Gastrocnemius medialis (tissue), 4 donors: ENCODE measurements around the gene C14orf39. TPM values are rescaled to one million over a fixed set of nuclear protein-coding genes. Genes with fewer than 3 reads are reported as not detected.

Experiments used
- ATAC-seq, 2 donors: fragments of 150-250 bp; one replicate each; pipeline ENCODE4 v1.9.1; 2016
- DNase-seq, 2 donors: peaks; one replicate each; pipeline ENCODE4 v3.0.0-alpha.2; 2019
- H3K27ac ChIP-seq, 4 donors: fragments of 200-600 bp; sonication (generic); 1 replicate in 1 of 4; 2 replicates in 3 of 4; pipeline ENCODE4 v1.5.1; 2016 to 2018; ENCODE audit warnings: mild to moderate bottlenecking in 2 of 4, moderate library complexity in 1 of 4
- H3K27me3 ChIP-seq, 3 donors: fragments of 200-600 bp; sonication (generic) in 2 of 3; 1 replicate in 1 of 3; 2 replicates in 2 of 3; pipeline versions ENCODE4 v1.5.1 to v1.6.0; 2016 to 2019; ENCODE audit warnings: mild to moderate bottlenecking in 1 of 3, moderate library complexity in 1 of 3
- H3K36me3 ChIP-seq, 2 donors: fragments of 200-600 bp; sonication (generic) in 1 of 2; one replicate each; pipeline ENCODE4 v1.5.1; 2017 to 2018
- H3K4me1 ChIP-seq, 2 donors: fragments of 200-600 bp; sonication (generic) in 1 of 2; one replicate each; pipeline ENCODE4 v1.5.1; 2016 to 2017; ENCODE audit warnings: mild to moderate bottlenecking in 2 of 2
- H3K4me3 ChIP-seq, 4 donors: fragments of 200-600 bp; sonication (generic) in 3 of 4; 1 replicate in 1 of 4; 2 replicates in 3 of 4; pipeline ENCODE4 v1.5.1; 2016 to 2019; ENCODE audit warnings: mild to moderate bottlenecking in 2 of 4
- H3K9me3 ChIP-seq, 3 donors: fragments of 200-600 bp; sonication (generic) in 2 of 3; 1 replicate in 1 of 3; 2 replicates in 2 of 3; pipeline ENCODE4 v1.5.1; 2016 to 2019
- POLR2A ChIP-seq, 2 donors: fragments of 450-650 bp; IDR thresholded peaks; one replicate each; pipeline ENCODE4 v1.6.1; 2017; ENCODE audit warnings: antibody characterized with exemption in 2 of 2, mild to moderate bottlenecking in 2 of 2, moderate library complexity in 2 of 2
- in situ Hi-C, 4 donors: fragments of 200-750 bp; cut with MboI; loops; one replicate each; pipeline versions ENCODE4 v1.15.0 to v1.8.0; 2017; ENCODE audit warnings: low sequenced_read_pairs in 4 of 4
- intact Hi-C: fragments of 100-400 bp; cut with DNase I; formaldehyde crosslinking; loops from one replicate; pipeline ENCODE4 v1.15.1; 2023; ENCODE audit warnings: low total_unique reads
- total RNA-seq, 4 donors: library from RNA; depleted of rRNA; stranded (reverse); fragments of >200 nt; gene quantifications; one replicate each; pipeline versions ENCODE4 v1.1.0 to v1.2.3, GENCODE V29; 2016
- TF ChIP-seq, protein P1 (sequence below), 5 experiments: fragments of 450-650 bp in 3 of 5; fragments of 200-600 bp in 2 of 5; sonication (generic) in 2 of 5; IDR thresholded peaks in 4 of 5; conservative IDR thresholded peaks in 1 of 5; 1 replicate in 4 of 5; 2 replicates in 1 of 5; pipeline ENCODE4 v1.5.1; 2016 to 2019; ENCODE audit warnings: antibody characterized with exemption in 5 of 5, mild to moderate bottlenecking in 3 of 5, moderate library complexity in 3 of 5

The C14orf39 gene, protein sequence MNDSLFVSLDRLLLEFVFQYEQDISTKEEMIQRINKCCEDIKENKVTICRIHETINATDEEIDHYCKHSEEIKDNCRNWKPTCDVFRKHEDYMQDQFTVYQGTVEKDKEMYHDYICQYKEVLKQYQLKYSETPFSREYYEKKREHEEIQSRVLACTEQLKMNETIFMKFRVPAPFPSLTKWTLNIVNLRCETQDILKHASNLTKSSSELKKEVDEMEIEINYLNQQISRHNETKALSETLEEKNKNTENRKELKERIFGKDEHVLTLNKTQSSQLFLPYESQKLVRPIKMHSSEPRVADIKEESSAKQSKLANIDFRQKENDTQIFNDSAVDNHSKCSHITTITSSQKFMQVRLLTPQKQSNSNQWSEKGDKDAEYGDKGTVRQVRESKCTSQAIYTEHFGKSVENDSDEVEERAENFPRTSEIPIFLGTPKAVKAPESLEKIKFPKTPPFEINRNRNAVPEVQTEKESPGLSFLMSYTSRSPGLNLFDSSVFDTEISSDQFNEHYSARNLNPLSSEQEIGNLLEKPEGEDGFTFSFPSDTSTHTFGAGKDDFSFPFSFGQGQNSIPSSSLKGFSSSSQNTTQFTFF
- 1 to 10 TPM; 1.1 to 3.3 (median 2.4) TPM for total RNA-seq

DNA sequence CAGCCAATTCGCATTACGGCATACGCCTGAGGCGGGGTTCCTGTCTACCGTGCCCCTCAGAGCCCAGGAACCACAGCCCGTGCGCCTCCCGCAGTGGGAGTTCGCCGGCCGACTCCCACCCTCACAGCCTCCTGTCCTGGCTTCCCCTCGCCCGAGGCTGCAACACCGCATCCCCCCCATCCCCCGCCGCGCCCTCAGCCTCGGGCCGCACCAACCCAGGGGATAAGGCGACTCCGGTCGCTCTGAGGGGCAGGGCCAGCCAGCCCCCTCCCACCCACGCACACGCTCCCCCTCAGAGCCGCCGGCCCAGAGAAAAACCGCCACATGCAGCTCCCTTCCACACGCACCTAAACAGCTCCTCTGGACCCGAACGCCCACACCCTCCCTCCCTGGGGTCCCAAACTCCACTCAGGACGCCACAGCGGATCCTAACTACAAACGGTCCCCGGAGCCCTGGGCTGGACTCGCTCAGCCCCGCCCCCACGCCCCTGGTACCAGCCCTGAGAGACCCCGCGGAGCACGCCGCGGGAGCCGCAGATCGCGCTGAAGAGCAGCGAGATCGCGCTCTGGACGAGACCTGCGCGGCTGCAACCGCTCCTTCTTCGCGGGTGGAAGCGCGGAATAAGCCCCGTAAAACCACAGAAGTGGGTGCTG is at the start of gene C14orf39:
Gene C14orf39 (minus strand): TSS at position 466 of the 654 bp plus-strand sequence. CDS start 985 bp downstream, outside the sequence.
- TF ChIP-seq POLR2A (IDR thresholded peaks at IDR 0.05) = no peak
- TF ChIP-seq, protein P1, sequence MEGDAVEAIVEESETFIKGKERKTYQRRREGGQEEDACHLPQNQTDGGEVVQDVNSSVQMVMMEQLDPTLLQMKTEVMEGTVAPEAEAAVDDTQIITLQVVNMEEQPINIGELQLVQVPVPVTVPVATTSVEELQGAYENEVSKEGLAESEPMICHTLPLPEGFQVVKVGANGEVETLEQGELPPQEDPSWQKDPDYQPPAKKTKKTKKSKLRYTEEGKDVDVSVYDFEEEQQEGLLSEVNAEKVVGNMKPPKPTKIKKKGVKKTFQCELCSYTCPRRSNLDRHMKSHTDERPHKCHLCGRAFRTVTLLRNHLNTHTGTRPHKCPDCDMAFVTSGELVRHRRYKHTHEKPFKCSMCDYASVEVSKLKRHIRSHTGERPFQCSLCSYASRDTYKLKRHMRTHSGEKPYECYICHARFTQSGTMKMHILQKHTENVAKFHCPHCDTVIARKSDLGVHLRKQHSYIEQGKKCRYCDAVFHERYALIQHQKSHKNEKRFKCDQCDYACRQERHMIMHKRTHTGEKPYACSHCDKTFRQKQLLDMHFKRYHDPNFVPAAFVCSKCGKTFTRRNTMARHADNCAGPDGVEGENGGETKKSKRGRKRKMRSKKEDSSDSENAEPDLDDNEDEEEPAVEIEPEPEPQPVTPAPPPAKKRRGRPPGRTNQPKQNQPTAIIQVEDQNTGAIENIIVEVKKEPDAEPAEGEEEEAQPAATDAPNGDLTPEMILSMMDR (IDR thresholded peaks at IDR 0.05 in 4 of 5, conservative IDR thresholded peaks at IDR 0.05 in 1 of 5) = no peak
- no peaks in the 10 kb centered on the region for H3K36me3 ChIP-seq
- ATAC-seq = peak; percentile 75
- H3K27ac ChIP-seq = no peak within 1 kb of the TSS
- no peaks in the 10 kb centered on the region for H3K9me3 ChIP-seq
- peak within 1 kb of the TSS; percentile 54 to 63 (median 58) for H3K4me3 ChIP-seq
- peaks cover 7 to 10% of the 10 kb centered on the region in 2 donors for H3K4me1 ChIP-seq
- DNase-seq = no peak
- in situ Hi-C loops = no loop called here
- H3K27me3 ChIP-seq = peaks cover 0 to 7% (median 0%) of the 10 kb centered on the region in 3 donors
- intact Hi-C loops = no loop called here

DNA sequence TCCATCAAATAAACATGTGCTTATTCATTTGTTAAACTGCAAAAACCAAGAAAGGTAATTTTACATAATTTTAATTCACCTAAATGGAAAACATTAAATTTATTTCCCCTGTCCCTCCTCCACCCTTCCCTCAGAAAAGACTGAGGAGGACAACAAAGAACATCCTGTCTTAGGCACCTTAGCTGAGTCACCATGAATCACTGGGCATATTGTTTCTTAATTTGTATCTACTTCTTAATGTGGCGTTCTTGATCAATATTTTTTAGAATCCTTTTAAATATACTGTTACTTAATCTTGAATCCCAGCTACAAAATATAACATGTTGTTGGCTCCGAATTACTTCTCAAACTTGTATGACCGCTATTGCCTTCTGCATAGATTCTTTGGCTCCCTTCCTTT is 46.6 kb upstream of the C14orf39 start:
- ATAC-seq = no peak
- DNase-seq = no peak
- no peaks in the 10 kb centered on the region for H3K9me3 ChIP-seq
- intact Hi-C loops = no loop called here
- in situ Hi-C loops = no loop called here
- no peaks in the 10 kb centered on the region for H3K27me3 ChIP-seq
- H3K36me3 ChIP-seq = no peaks in the 10 kb centered on the region
- H3K27ac ChIP-seq = no peak overlapping the region
- no peaks in the 10 kb centered on the region for H3K4me1 ChIP-seq
- no peak for TF ChIP-seq POLR2A (IDR thresholded peaks at IDR 0.05)
- TF ChIP-seq, protein P1 (IDR thresholded peaks at IDR 0.05 in 4 of 5, conservative IDR thresholded peaks at IDR 0.05 in 1 of 5) = no peak
- no peak overlapping the region for H3K4me3 ChIP-seq

DNA sequence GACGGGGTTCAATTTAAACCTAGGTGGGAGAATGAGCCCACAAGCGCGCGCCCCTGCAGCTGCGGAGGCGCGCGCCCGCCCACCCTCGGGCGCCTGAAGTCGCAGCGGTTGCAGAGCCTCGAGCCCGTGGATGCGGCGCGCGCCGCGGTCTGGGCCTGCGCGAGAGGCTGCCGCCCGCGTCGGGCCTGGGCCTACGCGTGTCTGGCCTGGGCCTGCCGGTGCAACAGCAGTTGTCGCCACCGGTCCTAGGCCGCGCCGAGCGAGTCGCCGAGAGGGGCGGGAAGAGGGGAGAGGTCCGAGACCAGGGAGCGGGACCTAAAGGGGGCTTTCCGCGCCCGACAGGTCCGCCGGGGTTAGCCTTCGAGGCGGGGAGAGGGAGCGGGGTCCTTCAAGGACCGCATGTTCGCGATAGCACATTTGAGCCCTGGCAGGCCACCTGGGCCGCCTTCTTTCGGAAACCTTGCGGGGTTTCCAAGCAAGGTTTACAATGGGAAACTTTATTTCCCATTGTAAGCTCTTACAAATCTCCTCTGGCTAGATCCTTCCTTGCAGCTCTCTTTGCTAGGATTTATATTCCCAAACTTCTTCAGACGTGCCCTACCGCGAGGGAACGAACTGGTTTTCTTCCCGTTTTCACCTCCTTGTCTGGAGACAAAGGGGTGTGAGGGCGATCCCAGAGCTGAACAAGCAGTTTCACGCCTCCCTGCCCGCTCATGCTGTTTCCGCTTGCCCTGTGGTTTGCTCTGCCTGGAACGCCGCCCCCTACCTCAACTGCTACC is 29.8 kb upstream of the C14orf39 start:
- intact Hi-C loops (no loop called here), in situ Hi-C loops (no loop called here)
- ATAC-seq = peak in 1 of 2 donors; percentile 6
- DNase-seq = no peak
- no peak for TF ChIP-seq POLR2A (IDR thresholded peaks at IDR 0.05)
- TF ChIP-seq, protein P1 (IDR thresholded peaks at IDR 0.05 in 4 of 5, conservative IDR thresholded peaks at IDR 0.05 in 1 of 5) = no peak
- H3K27me3 ChIP-seq = peaks cover 6 to 48% (median 10%) of the 10 kb centered on the region in 3 donors
- H3K4me3 ChIP-seq = peak overlapping the region; percentile 60 to 71 (median 66)
- H3K4me1 ChIP-seq = peaks cover 0 to 3% of the 10 kb centered on the region in 2 donors
- H3K27ac ChIP-seq = peak overlapping the region in 3 of 4 donors; percentile 37 to 65 (median 62)
- no peaks in the 10 kb centered on the region for H3K36me3 ChIP-seq
- H3K9me3 ChIP-seq = no peaks in the 10 kb centered on the region

DNA sequence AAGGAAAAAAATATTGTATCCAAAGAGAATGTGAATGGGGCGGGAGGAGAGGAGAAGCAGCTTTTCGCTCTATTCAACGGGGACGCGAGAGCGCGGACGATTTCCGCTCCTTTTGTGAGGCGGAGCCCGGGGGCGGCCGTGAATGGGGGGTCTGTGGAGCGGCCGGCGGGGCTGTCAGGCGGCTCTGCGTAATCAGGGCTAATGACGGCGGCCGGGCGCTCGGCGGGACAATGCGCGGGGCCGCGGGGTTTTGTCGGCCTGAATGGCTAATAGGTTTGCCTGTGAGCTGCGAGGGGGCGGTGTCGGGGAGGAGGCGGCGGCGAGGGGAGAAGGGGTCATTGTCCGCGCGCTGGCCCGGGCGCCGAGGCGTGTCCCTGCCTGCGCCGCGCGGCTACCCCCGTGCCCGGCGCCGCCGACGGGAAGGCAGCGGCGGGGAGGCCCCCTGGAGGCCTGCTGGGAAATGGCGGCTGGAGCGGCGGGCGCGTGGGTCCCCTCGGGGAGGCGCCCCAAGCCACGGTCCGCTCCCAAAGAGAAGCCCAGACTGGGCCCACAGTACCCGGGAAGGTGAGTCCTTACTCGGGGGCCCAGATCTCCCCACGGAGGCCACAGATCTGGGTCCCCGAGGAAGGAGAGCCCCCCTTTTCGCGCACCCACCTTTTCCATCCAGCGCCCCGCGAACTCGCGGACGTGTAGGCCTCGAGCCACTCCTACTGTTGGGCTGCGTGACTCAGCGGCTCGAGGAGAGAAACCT is 29.1 kb upstream of the C14orf39 start:
- Histone ChIP-seq H3K27me3 (peaks cover 14 to 56% (median 14%) of the 10 kb centered on the region in 3 donors), H3K4me3 (peak overlapping the region; percentile 60 to 71 (median 66)), H3K27ac (peak overlapping the region; percentile 59 to 74 (median 64)), H3K4me1 (peaks cover 0 to 3% of the 10 kb centered on the region in 2 donors), H3K9me3 (no peaks in the 10 kb centered on the region), H3K36me3 (no peaks in the 10 kb centered on the region)
- TF ChIP-seq, protein P1 (IDR thresholded peaks at IDR 0.05 in 4 of 5, conservative IDR thresholded peaks at IDR 0.05 in 1 of 5) = peak in 4 of 5 experiments; percentile 21 to 59 (median 46)
- TF ChIP-seq POLR2A (IDR thresholded peaks at IDR 0.05) = no peak
- intact Hi-C loops = no loop called here
- in situ Hi-C loops = no loop called here
- ATAC-seq = peak; percentile 67 to 74
- DNase-seq = peak; percentile 14 to 35
